ENCODE measurements around the gene SPECC1. TPM values are rescaled to one million over a fixed set of nuclear protein-coding genes. Genes with fewer than 3 reads are reported as not detected.
A peak's percentile ranks its signal among the peaks of the same experiment; 100 is the strongest.

SPECC1 gene
- polyA plus RNA-seq, 3 donors = 36.0 to 58.4 (median 50.5) TPM

DNA sequence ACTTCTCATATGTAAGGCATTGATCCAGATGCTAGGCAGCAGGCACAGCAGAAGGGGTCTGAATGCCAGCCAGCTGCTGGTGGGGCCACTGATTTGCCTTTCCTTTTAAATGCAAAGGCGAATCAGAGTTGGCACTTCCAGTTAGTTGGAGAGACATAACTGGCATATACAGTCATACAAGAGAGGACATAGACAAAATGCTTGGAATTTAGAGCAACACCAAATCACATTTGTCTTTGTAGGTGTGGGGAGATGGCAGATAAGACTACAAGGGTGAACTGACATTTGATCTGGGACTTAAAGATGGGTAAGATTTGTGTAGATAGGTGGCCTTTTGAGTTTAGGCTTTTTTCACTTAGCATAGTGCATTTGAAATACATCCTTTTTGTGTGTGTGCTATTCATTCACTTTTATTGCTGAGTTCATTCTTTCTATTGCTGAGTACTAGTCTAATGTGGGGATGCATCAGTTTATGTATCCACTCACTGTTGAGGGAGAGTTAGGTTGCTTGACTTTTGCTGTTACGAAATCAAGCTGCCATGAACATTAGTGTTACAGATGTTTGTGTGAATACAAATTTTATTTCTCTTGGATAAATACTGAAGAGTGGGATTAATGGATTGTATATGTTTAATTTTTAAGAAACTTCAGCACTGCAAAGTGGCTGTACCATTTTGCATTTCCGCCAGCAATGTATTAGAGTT, 74.1 kb downstream of the SPECC1 start:
- Histone ChIP-seq H3K79me2 (ENCODE audit: insufficient read depth, low read length) (peaks cover 100% of the 10 kb centered on the region), H3K27me3 (ENCODE audit: control insufficient read depth in 2 of 2, insufficient read depth in 2 of 2, low read length in 2 of 2) (no peaks in the 10 kb centered on the region), H3K4me1 (ENCODE audit: control insufficient read depth in 1 of 2, insufficient read depth in 2 of 2, low read length in 2 of 2) (peaks cover 0 to 10% of the 10 kb centered on the region in 2 donors), H3K9ac (ENCODE audit: insufficient read depth, low read length, poor library complexity, severe bottlenecking) (no peak overlapping the region), H2AFZ (ENCODE audit: insufficient read depth, low read depth, low read length, poor library complexity, severe bottlenecking) (no peak overlapping the region), H4K20me1 (ENCODE audit: insufficient read depth, low read length) (peaks cover 98% of the 10 kb centered on the region), H3K4me2 (replicated peaks; ENCODE audit: extremely low read depth, low read length, poor library complexity, severe bottlenecking) (no peak overlapping the region), H3K9me3 (replicated peaks in 1 of 2; ENCODE audit: control insufficient read depth in 1 of 2, insufficient read depth in 1 of 2, low read length in 2 of 2) (no peaks in the 10 kb centered on the region), H3K4me3 (replicated peaks in 1 of 3; ENCODE audit: low read depth in 2 of 3, low read length in 3 of 3) (no peak overlapping the region), H3K36me3 (replicated peaks in 1 of 2; ENCODE audit: control insufficient read depth in 1 of 2, insufficient read depth in 2 of 2, low read length in 2 of 2) (peaks cover 22 to 73% of the 10 kb centered on the region in 2 donors), H3K27ac (ENCODE audit: low read depth in 1 of 2, low read length in 2 of 2) (peak overlapping the region in 1 of 2 donors; percentile 9)
- peaks cover 34 to 63% of the 10 kb centered on the region in 2 donors for H3K36me3 Mint-ChIP-seq
- no peak for DNase-seq
- intact Hi-C loops (cut with micrococcal nuclease) = no loop called here
- H3K4me1 Mint-ChIP-seq = peaks cover 54% of the 10 kb centered on the region
- H3K27me3 Mint-ChIP-seq (ENCODE audit: low read depth in 3 of 3) = no peaks in the 10 kb centered on the region
- no CpG with 5 or more reads among the region's 3 CpGs for WGBS (ENCODE audit: insufficient coverage)
- H3K4me3 Mint-ChIP-seq = no peak overlapping the region
- TF ChIP-seq, protein P1, sequence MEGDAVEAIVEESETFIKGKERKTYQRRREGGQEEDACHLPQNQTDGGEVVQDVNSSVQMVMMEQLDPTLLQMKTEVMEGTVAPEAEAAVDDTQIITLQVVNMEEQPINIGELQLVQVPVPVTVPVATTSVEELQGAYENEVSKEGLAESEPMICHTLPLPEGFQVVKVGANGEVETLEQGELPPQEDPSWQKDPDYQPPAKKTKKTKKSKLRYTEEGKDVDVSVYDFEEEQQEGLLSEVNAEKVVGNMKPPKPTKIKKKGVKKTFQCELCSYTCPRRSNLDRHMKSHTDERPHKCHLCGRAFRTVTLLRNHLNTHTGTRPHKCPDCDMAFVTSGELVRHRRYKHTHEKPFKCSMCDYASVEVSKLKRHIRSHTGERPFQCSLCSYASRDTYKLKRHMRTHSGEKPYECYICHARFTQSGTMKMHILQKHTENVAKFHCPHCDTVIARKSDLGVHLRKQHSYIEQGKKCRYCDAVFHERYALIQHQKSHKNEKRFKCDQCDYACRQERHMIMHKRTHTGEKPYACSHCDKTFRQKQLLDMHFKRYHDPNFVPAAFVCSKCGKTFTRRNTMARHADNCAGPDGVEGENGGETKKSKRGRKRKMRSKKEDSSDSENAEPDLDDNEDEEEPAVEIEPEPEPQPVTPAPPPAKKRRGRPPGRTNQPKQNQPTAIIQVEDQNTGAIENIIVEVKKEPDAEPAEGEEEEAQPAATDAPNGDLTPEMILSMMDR (IDR thresholded peaks at IDR 0.05) = no peak
- no peaks in the 10 kb centered on the region for H3K9me3 Mint-ChIP-seq
- H3K27ac Mint-ChIP-seq = peak overlapping the region in 3 of 7 donors; percentile 6 to 50 (median 21)

DNA sequence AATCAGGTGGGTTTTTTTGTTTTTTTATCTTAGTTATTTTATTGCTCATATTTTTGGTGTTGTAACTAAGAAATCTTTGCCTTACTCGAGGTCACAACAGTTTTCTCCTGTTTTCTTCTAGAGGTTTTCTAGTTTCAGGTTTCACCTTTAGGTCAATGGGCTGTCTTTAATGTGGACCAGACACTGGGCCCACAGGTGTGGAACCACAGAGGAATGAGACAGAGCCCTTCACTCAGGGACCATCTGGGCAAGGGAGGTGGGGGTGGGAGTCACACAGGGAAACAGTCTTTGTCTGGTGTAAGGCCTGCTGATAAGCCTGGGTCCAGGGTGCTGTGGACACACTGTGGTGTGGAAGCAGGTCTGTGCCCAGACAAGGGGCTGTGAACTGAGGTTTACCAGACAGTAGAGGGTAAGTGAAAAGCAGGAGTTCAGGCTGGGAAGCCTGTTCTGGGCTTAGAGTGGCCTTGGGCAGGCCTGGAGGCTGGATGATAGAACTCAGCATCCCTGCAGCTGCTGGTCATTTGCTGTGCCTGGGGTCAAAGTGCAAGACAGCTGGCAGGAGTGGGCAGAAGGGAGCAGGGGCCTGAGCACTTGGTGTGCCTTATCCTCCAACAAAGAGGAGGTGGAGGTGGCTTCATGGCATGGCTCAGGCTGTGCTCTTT, 75.6 kb downstream of the SPECC1 start:
- Mint-ChIP-seq H3K9me3 (no peaks in the 10 kb centered on the region), H3K4me3 (no peak overlapping the region), H3K4me1 (peaks cover 57% of the 10 kb centered on the region), H3K27ac (peak overlapping the region in 5 of 7 donors; percentile 54 to 81 (median 70)), H3K27me3 (ENCODE audit: low read depth in 3 of 3) (no peaks in the 10 kb centered on the region), H3K36me3 (peaks cover 26 to 60% of the 10 kb centered on the region in 2 donors)
- Histone ChIP-seq H3K27ac (ENCODE audit: low read depth in 1 of 2, low read length in 2 of 2) (peak overlapping the region in 1 of 2 donors; percentile 61), H3K27me3 (ENCODE audit: control insufficient read depth in 2 of 2, insufficient read depth in 2 of 2, low read length in 2 of 2) (no peaks in the 10 kb centered on the region), H3K4me3 (replicated peaks in 1 of 3; ENCODE audit: low read depth in 2 of 3, low read length in 3 of 3) (no peak overlapping the region), H3K9ac (ENCODE audit: insufficient read depth, low read length, poor library complexity, severe bottlenecking) (no peak overlapping the region), H4K20me1 (ENCODE audit: insufficient read depth, low read length) (peaks cover 100% of the 10 kb centered on the region), H3K4me1 (ENCODE audit: control insufficient read depth in 1 of 2, insufficient read depth in 2 of 2, low read length in 2 of 2) (peaks cover 0 to 12% of the 10 kb centered on the region in 2 donors), H3K9me3 (replicated peaks in 1 of 2; ENCODE audit: control insufficient read depth in 1 of 2, insufficient read depth in 1 of 2, low read length in 2 of 2) (no peaks in the 10 kb centered on the region), H3K79me2 (ENCODE audit: insufficient read depth, low read length) (peaks cover 100% of the 10 kb centered on the region), H2AFZ (ENCODE audit: insufficient read depth, low read depth, low read length, poor library complexity, severe bottlenecking) (no peak overlapping the region), H3K4me2 (replicated peaks; ENCODE audit: extremely low read depth, low read length, poor library complexity, severe bottlenecking) (no peak overlapping the region), H3K36me3 (replicated peaks in 1 of 2; ENCODE audit: control insufficient read depth in 1 of 2, insufficient read depth in 2 of 2, low read length in 2 of 2) (peaks cover 17 to 68% of the 10 kb centered on the region in 2 donors)
- intact Hi-C loops (cut with micrococcal nuclease) = no loop called here
- no peak for DNase-seq
- TF ChIP-seq, protein P1 (IDR thresholded peaks at IDR 0.05) = no peak
- WGBS (ENCODE audit: insufficient coverage) = no CpG with 5 or more reads among the region's 1 CpG
